Gastrocnemius medialis (tissue), 4 donors: ENCODE measurements around the gene MAP3K6. TPM values are rescaled to one million over a fixed set of nuclear protein-coding genes. Genes with fewer than 3 reads are reported as not detected.

Experiments
- ATAC-seq, 2 donors: fragments of 150-250 bp; one replicate each; pipeline ENCODE4 v1.9.1; 2016
- DNase-seq, 2 donors: peaks; one replicate each; pipeline ENCODE4 v3.0.0-alpha.2; 2019
- H3K27ac ChIP-seq, 4 donors: fragments of 200-600 bp; sonication (generic); 1 replicate in 1 of 4; 2 replicates in 3 of 4; pipeline ENCODE4 v1.5.1; 2016 to 2018; ENCODE audit warnings: mild to moderate bottlenecking in 2 of 4, moderate library complexity in 1 of 4
- H3K27me3 ChIP-seq, 3 donors: fragments of 200-600 bp; sonication (generic) in 2 of 3; 1 replicate in 1 of 3; 2 replicates in 2 of 3; pipeline versions ENCODE4 v1.5.1 to v1.6.0; 2016 to 2019; ENCODE audit warnings: mild to moderate bottlenecking in 1 of 3, moderate library complexity in 1 of 3
- H3K36me3 ChIP-seq, 2 donors: fragments of 200-600 bp; sonication (generic) in 1 of 2; one replicate each; pipeline ENCODE4 v1.5.1; 2017 to 2018
- H3K4me1 ChIP-seq, 2 donors: fragments of 200-600 bp; sonication (generic) in 1 of 2; one replicate each; pipeline ENCODE4 v1.5.1; 2016 to 2017; ENCODE audit warnings: mild to moderate bottlenecking in 2 of 2
- H3K4me3 ChIP-seq, 4 donors: fragments of 200-600 bp; sonication (generic) in 3 of 4; 1 replicate in 1 of 4; 2 replicates in 3 of 4; pipeline ENCODE4 v1.5.1; 2016 to 2019; ENCODE audit warnings: mild to moderate bottlenecking in 2 of 4
- H3K9me3 ChIP-seq, 3 donors: fragments of 200-600 bp; sonication (generic) in 2 of 3; 1 replicate in 1 of 3; 2 replicates in 2 of 3; pipeline ENCODE4 v1.5.1; 2016 to 2019
- POLR2A ChIP-seq, 2 donors: fragments of 450-650 bp; IDR thresholded peaks; one replicate each; pipeline ENCODE4 v1.6.1; 2017; ENCODE audit warnings: antibody characterized with exemption in 2 of 2, mild to moderate bottlenecking in 2 of 2, moderate library complexity in 2 of 2
- in situ Hi-C, 4 donors: fragments of 200-750 bp; cut with MboI; loops; one replicate each; pipeline versions ENCODE4 v1.15.0 to v1.8.0; 2017; ENCODE audit warnings: low sequenced_read_pairs in 4 of 4
- intact Hi-C: fragments of 100-400 bp; cut with DNase I; formaldehyde crosslinking; loops from one replicate; pipeline ENCODE4 v1.15.1; 2023; ENCODE audit warnings: low total_unique reads
- total RNA-seq, 4 donors: library from RNA; depleted of rRNA; stranded (reverse); fragments of >200 nt; gene quantifications; one replicate each; pipeline versions ENCODE4 v1.1.0 to v1.2.3, GENCODE V29; 2016
- TF ChIP-seq, protein P1 (sequence below), 5 experiments: fragments of 450-650 bp in 3 of 5; fragments of 200-600 bp in 2 of 5; sonication (generic) in 2 of 5; IDR thresholded peaks in 4 of 5; conservative IDR thresholded peaks in 1 of 5; 1 replicate in 4 of 5; 2 replicates in 1 of 5; pipeline ENCODE4 v1.5.1; 2016 to 2019; ENCODE audit warnings: antibody characterized with exemption in 5 of 5, mild to moderate bottlenecking in 3 of 5, moderate library complexity in 3 of 5

The MAP3K6 gene
- total RNA-seq, 4 donors from 2014 or later, result 16.5 to 29.1 (median 18.4) TPM

DNA sequence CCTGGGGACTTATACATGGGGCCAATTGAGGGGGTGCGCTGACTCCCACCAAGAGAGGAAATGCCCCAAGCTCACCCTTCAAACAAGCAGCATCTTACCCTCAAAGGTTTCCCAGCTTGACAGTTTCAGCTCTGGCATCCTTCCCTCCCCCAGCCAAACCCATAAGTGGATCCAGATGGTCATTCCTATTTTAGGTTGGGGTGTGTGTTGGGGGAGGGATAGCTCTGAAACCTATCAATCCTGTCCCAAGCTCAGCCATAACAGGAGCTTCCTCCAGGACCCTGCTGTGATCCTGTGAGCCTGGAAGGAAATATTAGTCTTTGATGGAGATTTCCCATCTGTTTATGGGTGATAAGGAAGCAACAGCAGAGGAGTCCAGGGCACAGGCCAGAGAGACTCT, 48.2 kb downstream of the MAP3K6 start:
- intact Hi-C loops (no loop called here), in situ Hi-C loops (loop anchor here in 1 of 4 donors (10.0 kb wide), 1 partner anchor 76 kb away; the partner anchor contains the start of gene GPR3)
- DNase-seq, result no peak
- Histone ChIP-seq H3K27ac (no peak overlapping the region), H3K4me3 (no peak overlapping the region), H3K9me3 (no peaks in the 10 kb centered on the region), H3K36me3 (no peaks in the 10 kb centered on the region), H3K27me3 (peaks cover 17 to 23% (median 23%) of the 10 kb centered on the region in 3 donors), H3K4me1 (peaks cover 10 to 16% of the 10 kb centered on the region in 2 donors)
- TF ChIP-seq, protein P1, sequence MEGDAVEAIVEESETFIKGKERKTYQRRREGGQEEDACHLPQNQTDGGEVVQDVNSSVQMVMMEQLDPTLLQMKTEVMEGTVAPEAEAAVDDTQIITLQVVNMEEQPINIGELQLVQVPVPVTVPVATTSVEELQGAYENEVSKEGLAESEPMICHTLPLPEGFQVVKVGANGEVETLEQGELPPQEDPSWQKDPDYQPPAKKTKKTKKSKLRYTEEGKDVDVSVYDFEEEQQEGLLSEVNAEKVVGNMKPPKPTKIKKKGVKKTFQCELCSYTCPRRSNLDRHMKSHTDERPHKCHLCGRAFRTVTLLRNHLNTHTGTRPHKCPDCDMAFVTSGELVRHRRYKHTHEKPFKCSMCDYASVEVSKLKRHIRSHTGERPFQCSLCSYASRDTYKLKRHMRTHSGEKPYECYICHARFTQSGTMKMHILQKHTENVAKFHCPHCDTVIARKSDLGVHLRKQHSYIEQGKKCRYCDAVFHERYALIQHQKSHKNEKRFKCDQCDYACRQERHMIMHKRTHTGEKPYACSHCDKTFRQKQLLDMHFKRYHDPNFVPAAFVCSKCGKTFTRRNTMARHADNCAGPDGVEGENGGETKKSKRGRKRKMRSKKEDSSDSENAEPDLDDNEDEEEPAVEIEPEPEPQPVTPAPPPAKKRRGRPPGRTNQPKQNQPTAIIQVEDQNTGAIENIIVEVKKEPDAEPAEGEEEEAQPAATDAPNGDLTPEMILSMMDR (IDR thresholded peaks at IDR 0.05 in 4 of 5, conservative IDR thresholded peaks at IDR 0.05 in 1 of 5), result no peak
- TF ChIP-seq POLR2A (IDR thresholded peaks at IDR 0.05), result no peak
- no peak for ATAC-seq

DNA sequence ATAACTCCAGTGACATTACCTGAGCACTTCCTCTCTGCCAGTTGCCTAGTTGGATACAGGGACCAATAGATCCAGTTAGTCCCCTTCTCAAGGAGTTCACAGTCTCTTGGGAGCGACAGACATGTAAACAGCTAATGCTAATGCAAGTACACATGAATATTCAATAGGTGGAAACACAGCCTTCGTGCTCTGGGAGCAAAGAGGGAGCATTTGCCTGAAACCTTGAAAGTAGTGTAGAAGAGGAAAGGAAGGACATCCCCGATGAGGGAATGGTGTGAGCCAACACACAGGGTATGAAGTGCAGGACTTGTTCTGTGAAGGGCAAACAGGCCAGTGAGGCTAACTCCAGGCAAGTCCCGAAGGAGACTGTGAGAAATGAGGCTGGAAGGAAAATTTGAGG, 48.6 kb downstream of the MAP3K6 start:
- H3K4me1 ChIP-seq, result peaks cover 5 to 11% of the 10 kb centered on the region in 2 donors
- no peak overlapping the region for H3K4me3 ChIP-seq
- no peak for TF ChIP-seq POLR2A (IDR thresholded peaks at IDR 0.05)
- TF ChIP-seq, protein P1 (IDR thresholded peaks at IDR 0.05 in 4 of 5, conservative IDR thresholded peaks at IDR 0.05 in 1 of 5), result no peak
- no peak overlapping the region for H3K27ac ChIP-seq
- peaks cover 17 to 23% (median 23%) of the 10 kb centered on the region in 3 donors for H3K27me3 ChIP-seq
- no peak for ATAC-seq
- in situ Hi-C loops (loop anchor here in 1 of 4 donors (10.0 kb wide), 1 partner anchor 77 kb away; the partner anchor contains the start of gene GPR3), intact Hi-C loops (no loop called here)
- no peak for DNase-seq
- no peaks in the 10 kb centered on the region for H3K36me3 ChIP-seq
- no peaks in the 10 kb centered on the region for H3K9me3 ChIP-seq

DNA sequence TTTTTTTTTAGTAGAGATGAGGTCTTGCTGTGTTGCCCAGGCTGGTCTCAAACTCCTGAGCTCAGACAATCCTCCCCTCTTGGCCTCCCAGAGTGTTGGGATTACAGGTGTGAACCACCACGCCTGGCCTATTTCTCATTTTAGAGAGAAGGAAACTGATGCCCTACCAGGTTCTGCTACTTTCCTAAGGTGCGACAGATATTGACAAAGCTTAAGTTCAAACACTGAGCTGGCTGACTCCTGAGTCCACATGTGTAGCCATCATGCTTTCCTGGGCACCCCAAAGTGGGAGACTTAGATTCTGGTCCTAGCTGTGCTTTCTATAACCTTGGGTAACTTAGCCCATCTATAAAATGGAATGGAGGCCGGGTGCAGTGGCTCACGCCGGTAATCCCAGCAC, 49.9 kb downstream of the MAP3K6 start:
- no peak for ATAC-seq
- Histone ChIP-seq H3K4me1 (peaks cover 0 to 5% of the 10 kb centered on the region in 2 donors), H3K27me3 (peaks cover 17 to 23% (median 23%) of the 10 kb centered on the region in 3 donors), H3K9me3 (no peaks in the 10 kb centered on the region), H3K4me3 (no peak overlapping the region), H3K27ac (no peak overlapping the region), H3K36me3 (no peaks in the 10 kb centered on the region)
- in situ Hi-C loops (loop anchor here in 1 of 4 donors (10.0 kb wide), 1 partner anchor 78 kb away; the partner anchor contains the start of gene GPR3), intact Hi-C loops (no loop called here)
- no peak for DNase-seq
- no peak for TF ChIP-seq POLR2A (IDR thresholded peaks at IDR 0.05)
- TF ChIP-seq, protein P1 (IDR thresholded peaks at IDR 0.05 in 4 of 5, conservative IDR thresholded peaks at IDR 0.05 in 1 of 5), result no peak

DNA sequence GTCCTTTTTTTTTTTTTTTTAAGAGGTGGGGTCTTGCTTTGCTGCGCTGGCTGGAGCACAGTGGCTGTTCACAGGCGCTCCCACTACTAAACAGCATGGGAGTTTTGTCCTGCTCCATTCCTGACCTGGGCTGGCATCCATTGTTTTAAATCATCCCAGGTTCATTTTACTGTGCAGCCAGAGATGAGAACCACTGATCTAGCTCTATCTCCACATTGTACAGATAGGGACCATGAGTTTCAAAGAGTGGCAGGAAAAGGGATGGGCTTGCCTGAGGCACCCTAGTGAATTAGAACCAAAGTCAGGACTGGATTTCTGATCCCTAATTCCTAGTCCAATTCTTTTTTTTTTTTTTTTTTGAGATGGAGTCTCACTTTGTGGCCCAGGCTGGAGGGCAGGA, 52.0 kb downstream of the MAP3K6 start:
- ATAC-seq (no peak), DNase-seq (no peak)
- H3K4me3 ChIP-seq, result no peak overlapping the region
- intact Hi-C loops (no loop called here), in situ Hi-C loops (loop anchor here in 1 of 4 donors (10.0 kb wide), 1 partner anchor 80 kb away; the partner anchor contains the start of gene GPR3)
- no peaks in the 10 kb centered on the region for H3K9me3 ChIP-seq
- no peaks in the 10 kb centered on the region for H3K36me3 ChIP-seq
- H3K27ac ChIP-seq, result no peak overlapping the region
- H3K27me3 ChIP-seq, result peaks cover 16 to 23% (median 22%) of the 10 kb centered on the region in 3 donors
- TF ChIP-seq POLR2A (IDR thresholded peaks at IDR 0.05), result no peak
- TF ChIP-seq, protein P1 (IDR thresholded peaks at IDR 0.05 in 4 of 5, conservative IDR thresholded peaks at IDR 0.05 in 1 of 5), result no peak
- no peaks in the 10 kb centered on the region for H3K4me1 ChIP-seq
